Astrocyte (in vitro differentiated cells and primary cell): ENCODE results near the gene EIF2A. TPM values are rescaled to one million over a fixed set of nuclear protein-coding genes. Genes with fewer than 3 reads are reported as not detected.

Source experiments
- DNase-seq: peaks from one replicate; pipeline ENCODE4 v3.0.0-alpha.2; 2010; ENCODE audit warnings: low read depth
- FAIRE-seq: peaks from 2 replicates; lab custom pipeline; 2011; peaks lifted over from hg19 to GRCh38; lab: Jason Lieb, UNC
- H2AFZ ChIP-seq: 2 replicates; pipeline ENCODE4 v1.6.0; 2012; ENCODE audit warnings: low read depth, low read length, inconsistent platforms
- H3K27ac ChIP-seq: 2 replicates; pipeline ENCODE4 v1.5.1; 2011; ENCODE audit warnings: low read depth, low read length, inconsistent platforms
- H3K27me3 ChIP-seq: 2 replicates; pipeline ENCODE4 v1.6.0; 2011; ENCODE audit warnings: low read length, inconsistent platforms; ENCODE audit not compliant: insufficient read depth
- H3K36me3 ChIP-seq: 2 replicates; pipeline ENCODE4 v1.5.1; 2011; ENCODE audit warnings: low read length, inconsistent platforms; ENCODE audit not compliant: insufficient read depth
- H3K4me1 ChIP-seq: 2 replicates; pipeline ENCODE4 v1.5.1; 2011; ENCODE audit warnings: low read length, inconsistent platforms; ENCODE audit not compliant: insufficient read depth
- H3K4me2 ChIP-seq: 2 replicates; pipeline ENCODE4 v1.6.0; 2012; ENCODE audit warnings: low read length, inconsistent platforms
- H3K4me3 ChIP-seq: 2 replicates; pipeline ENCODE4 v1.5.1; 2011; ENCODE audit warnings: low read depth, mild to moderate bottlenecking, low read length, inconsistent platforms; ENCODE audit not compliant: insufficient read depth
- H3K79me2 ChIP-seq: 2 replicates; pipeline ENCODE4 v1.6.0; 2012; ENCODE audit warnings: mild to moderate bottlenecking, low read length, inconsistent platforms; ENCODE audit not compliant: insufficient read depth
- H3K9ac ChIP-seq: 2 replicates; pipeline ENCODE4 v1.6.0; 2012; ENCODE audit warnings: mild to moderate bottlenecking, low read length, inconsistent platforms
- H3K9me3 ChIP-seq: 2 replicates; pipeline ENCODE4 v1.5.1; 2012; ENCODE audit warnings: low read depth, mild to moderate bottlenecking, low read length, inconsistent platforms; ENCODE audit not compliant: insufficient read depth
- H4K20me1 ChIP-seq: 2 replicates; pipeline ENCODE4 v1.6.0; 2012; ENCODE audit warnings: low read length, inconsistent platforms; ENCODE audit not compliant: insufficient read depth
- H3K27ac Mint-ChIP-seq: one replicate; pipeline ENCODE4 v1.8.0; 2021; ENCODE audit warnings: mild to moderate bottlenecking, mixed read lengths; ENCODE audit not compliant: unreplicated experiment
- H3K27me3 Mint-ChIP-seq: one replicate; pipeline ENCODE4 v1.8.0; 2021; ENCODE audit warnings: low read depth, mixed read lengths; ENCODE audit not compliant: unreplicated experiment
- H3K36me3 Mint-ChIP-seq: one replicate; pipeline ENCODE4 v1.8.0; 2021; ENCODE audit warnings: low read depth, mixed read lengths; ENCODE audit not compliant: unreplicated experiment
- H3K4me1 Mint-ChIP-seq: one replicate; pipeline ENCODE4 v1.8.0; 2021; ENCODE audit warnings: low read depth, mixed read lengths; ENCODE audit not compliant: unreplicated experiment
- H3K4me3 Mint-ChIP-seq: one replicate; pipeline ENCODE4 v1.8.0; 2021; ENCODE audit warnings: mild to moderate bottlenecking, moderate library complexity, mixed read lengths; ENCODE audit not compliant: unreplicated experiment
- H3K9me3 Mint-ChIP-seq: one replicate; pipeline ENCODE4 v1.8.0; 2021; ENCODE audit warnings: mild to moderate bottlenecking, mixed read lengths; ENCODE audit not compliant: unreplicated experiment
- EZH2 ChIP-seq: IDR thresholded peaks from 2 replicates; pipeline ENCODE4 v1.6.1; 2012; ENCODE audit warnings: mild to moderate bottlenecking, low read length, inconsistent platforms; ENCODE audit not compliant: insufficient read depth
- total RNA-seq: library from RNA; stranded (reverse); gene quantifications from 2 replicates; pipeline ENCODE4 v1.2.1, GENCODE V29; 2021
- TF ChIP-seq, protein P1 (sequence below): IDR thresholded peaks from 2 replicates; pipeline ENCODE4 v1.5.1; 2011; ENCODE audit warnings: low read depth, mild to moderate bottlenecking, inconsistent platforms, low read length, moderate library complexity; ENCODE audit not compliant: insufficient read depth

Gene EIF2A
- total RNA-seq, 1 donor from 2014 or later = 64.2 TPM

DNA sequence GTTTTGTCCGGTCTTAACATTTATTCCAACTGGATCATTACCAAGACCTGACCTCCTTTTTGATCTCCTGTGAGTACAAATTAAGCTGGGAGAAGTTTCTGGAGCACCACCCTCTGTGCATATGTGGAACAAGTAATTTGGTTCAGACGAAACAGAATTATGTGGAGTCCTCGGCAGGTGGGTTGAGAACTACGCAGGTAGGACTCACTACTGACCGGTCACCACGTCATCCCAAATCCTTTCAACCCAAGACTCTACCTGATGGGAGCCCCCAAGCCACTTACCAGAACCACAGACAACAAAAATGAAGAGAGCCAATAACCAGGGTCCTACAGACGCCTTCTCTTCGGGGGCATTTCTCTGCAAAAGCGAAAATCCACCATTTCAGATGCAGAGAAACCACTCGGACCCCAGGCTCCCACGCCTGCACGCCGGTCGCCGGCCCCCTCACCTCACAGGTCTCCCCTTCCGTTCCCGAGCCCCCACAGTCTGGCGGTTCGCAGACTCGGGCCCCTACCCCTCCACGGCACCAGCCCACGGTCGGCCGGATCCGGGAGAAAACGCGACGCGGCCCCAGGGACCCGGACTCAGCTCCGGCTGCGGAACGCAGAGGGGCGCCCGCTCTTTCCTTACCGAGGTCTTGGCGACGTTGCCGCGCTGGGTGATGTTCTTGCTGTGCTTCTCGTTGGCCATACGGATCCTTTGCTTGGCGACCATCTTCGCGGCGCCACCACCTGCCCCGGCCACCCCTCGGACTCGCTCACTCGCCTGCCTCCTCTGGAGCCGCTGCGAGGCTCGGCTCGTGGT is 965 bp upstream of the EIF2A start:
- Histone ChIP-seq H4K20me1 (peaks cover 43% of the 10 kb centered on the region), H3K4me3 (peak overlapping the region; percentile 93), H3K9ac (peak overlapping the region; percentile 95), H3K27ac (peak overlapping the region; percentile 97), H3K9me3 (no peaks in the 10 kb centered on the region), H3K27me3 (no peaks in the 10 kb centered on the region), H3K4me2 (peak overlapping the region; percentile 86), H3K36me3 (peaks cover 21% of the 10 kb centered on the region), H2AFZ (peak overlapping the region; percentile 38), H3K4me1 (peaks cover 6% of the 10 kb centered on the region), H3K79me2 (peaks cover 88% of the 10 kb centered on the region)
- Mint-ChIP-seq H3K9me3 (no peaks in the 10 kb centered on the region), H3K4me3 (peak overlapping the region; percentile 98), H3K4me1 (peaks cover 26% of the 10 kb centered on the region), H3K27me3 (no peaks in the 10 kb centered on the region), H3K27ac (peak overlapping the region; percentile 97), H3K36me3 (peaks cover 9% of the 10 kb centered on the region)
- no peak for TF ChIP-seq EZH2
- TF ChIP-seq, protein P1, sequence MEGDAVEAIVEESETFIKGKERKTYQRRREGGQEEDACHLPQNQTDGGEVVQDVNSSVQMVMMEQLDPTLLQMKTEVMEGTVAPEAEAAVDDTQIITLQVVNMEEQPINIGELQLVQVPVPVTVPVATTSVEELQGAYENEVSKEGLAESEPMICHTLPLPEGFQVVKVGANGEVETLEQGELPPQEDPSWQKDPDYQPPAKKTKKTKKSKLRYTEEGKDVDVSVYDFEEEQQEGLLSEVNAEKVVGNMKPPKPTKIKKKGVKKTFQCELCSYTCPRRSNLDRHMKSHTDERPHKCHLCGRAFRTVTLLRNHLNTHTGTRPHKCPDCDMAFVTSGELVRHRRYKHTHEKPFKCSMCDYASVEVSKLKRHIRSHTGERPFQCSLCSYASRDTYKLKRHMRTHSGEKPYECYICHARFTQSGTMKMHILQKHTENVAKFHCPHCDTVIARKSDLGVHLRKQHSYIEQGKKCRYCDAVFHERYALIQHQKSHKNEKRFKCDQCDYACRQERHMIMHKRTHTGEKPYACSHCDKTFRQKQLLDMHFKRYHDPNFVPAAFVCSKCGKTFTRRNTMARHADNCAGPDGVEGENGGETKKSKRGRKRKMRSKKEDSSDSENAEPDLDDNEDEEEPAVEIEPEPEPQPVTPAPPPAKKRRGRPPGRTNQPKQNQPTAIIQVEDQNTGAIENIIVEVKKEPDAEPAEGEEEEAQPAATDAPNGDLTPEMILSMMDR = no peak
- DNase-seq (peak; percentile 5), FAIRE-seq (no peak)

DNA sequence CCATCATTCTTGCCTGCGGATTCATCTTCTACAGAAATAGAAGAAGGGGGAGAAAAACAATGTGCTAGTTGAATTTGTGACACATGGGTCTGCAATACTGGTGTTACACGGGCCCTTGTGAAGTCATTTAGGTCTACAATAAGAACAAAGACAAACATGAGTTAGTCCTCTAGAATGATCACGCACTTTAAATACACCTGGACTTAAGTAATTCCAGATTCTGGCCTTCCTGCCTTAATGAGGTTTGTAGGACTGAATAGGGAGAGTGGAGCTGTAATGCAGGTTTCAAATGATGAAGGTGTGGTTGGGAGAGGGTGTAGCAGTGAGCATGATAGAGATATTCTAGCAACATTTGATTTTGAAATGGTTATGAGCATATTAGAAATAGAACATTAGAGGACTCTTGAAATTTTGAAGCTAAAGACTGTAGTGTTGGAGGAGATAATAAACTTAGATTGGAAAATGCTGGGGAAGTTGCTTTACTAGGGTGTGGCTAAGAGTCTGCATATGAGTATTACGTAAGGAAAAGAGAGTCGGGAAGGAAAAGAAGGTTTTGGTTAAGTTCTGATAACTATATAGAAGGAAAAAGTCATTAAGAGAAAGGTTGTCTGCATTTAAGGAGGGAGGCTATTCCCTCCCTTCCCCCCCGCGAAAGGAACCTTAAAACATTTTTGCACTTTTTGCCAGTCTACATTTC is 606 bp downstream of the EIF2A start:
- H3K4me3 Mint-ChIP-seq = peak overlapping the region; percentile 98
- DNase-seq (peak; percentile 77), FAIRE-seq (peak; percentile 43)
- TF ChIP-seq, protein P1 = no peak
- no peak for TF ChIP-seq EZH2
- Histone ChIP-seq H3K4me2 (peak overlapping the region; percentile 94), H3K79me2 (peaks cover 98% of the 10 kb centered on the region), H3K4me3 (peak overlapping the region; percentile 93), H3K27me3 (no peaks in the 10 kb centered on the region), H3K27ac (peak overlapping the region; percentile 97), H3K9ac (peak overlapping the region; percentile 95), H2AFZ (peak overlapping the region; percentile 73), H4K20me1 (peaks cover 42% of the 10 kb centered on the region), H3K9me3 (no peaks in the 10 kb centered on the region), H3K4me1 (peaks cover 6% of the 10 kb centered on the region), H3K36me3 (peaks cover 20% of the 10 kb centered on the region)
- peaks cover 3% of the 10 kb centered on the region for H3K36me3 Mint-ChIP-seq
- peak overlapping the region; percentile 97 for H3K27ac Mint-ChIP-seq
- no peaks in the 10 kb centered on the region for H3K27me3 Mint-ChIP-seq
- no peaks in the 10 kb centered on the region for H3K9me3 Mint-ChIP-seq
- peaks cover 17% of the 10 kb centered on the region for H3K4me1 Mint-ChIP-seq
